GM21381 (cell line): ENCODE results near the gene IQCE.

Source experiments
- ATAC-seq: cut with Tn5 transposase; IDR thresholded peaks from one replicate; pipeline ENCODE4 v1.9.1; 2021; ENCODE audit warnings: mild to moderate bottlenecking, moderate library complexity; ENCODE audit not compliant: unreplicated experiment

The IQCE gene

DNA sequence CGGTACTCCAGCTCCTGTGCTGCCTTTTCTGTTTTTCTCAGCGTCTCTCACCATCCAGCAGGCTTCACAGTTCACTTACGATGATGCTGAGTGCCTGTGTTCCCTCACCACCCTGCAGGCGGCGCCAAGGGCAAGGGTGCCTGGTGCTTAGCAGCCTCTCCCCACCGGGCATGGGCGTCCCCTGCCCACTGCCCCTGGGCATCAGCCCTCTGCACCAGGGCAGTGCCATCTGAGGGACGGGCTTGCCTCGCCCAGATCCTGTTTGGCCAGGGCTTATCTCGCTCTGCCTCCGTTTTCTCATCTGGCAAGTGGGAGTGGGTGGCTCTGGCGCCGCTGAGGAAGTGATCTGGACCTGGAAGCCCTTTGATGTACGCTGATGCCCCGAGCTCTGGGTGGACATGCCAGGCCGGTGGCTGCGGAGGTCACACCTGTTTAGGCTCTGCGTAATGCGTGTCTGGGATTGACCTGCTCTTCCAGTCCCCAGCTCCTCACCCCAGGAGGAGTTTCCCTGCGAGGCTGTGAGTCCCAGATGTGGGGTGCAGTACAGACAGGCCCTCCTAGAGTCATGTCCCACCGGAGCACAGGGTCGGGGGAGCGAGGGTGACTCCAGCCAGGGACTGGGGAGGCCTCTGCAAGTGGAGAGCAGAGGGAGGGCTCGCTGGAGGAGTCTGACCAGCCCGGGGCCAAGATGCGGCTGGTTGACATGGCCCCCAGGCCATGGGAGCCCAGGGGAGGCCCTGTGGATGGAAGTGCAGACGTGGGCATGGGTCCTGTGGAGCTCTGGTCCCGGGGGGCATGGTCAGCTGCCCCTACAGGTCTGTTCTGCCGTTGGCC is 84.8 kb downstream of the IQCE start:
- no peak for ATAC-seq

GRCh38 chr7:2644220-2644561 is 85.4 kb downstream of the IQCE start:
- ATAC-seq, result no peak

- ATAC-seq, result peak; percentile 40
Measured at GRCh38 chr7:2644562-2645273, 85.9 kb downstream of the IQCE start.

DNA sequence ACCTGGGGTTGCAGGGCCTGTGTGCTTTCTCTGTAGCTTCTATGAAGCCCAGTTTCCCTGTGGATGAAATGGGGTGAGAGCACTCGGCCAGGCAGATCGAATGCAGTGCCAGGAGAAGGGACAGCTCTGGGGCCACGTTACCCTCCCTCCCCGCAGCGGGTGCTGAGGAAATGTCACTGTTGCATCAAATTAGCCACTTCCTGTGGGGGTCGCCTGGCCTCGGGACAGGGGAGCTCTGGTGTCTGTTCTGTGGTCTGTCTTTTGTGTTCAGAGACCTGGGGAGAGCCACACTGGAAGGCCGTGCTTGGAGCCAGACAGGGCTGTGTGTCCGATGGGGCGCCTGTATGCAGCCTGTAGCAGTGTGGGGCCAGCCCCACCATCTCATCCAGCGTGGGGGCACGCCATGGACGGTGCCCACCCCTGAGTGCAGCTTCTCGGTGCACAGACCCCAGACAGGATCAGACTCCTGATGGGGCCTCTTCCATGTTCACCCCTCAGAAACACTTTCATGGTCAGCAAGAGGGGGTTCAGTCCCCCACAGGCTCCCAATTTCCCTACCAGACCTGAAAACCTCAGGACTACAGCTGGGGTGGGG is 86.6 kb downstream of the IQCE start:
- peak; percentile 61 for ATAC-seq

DNA sequence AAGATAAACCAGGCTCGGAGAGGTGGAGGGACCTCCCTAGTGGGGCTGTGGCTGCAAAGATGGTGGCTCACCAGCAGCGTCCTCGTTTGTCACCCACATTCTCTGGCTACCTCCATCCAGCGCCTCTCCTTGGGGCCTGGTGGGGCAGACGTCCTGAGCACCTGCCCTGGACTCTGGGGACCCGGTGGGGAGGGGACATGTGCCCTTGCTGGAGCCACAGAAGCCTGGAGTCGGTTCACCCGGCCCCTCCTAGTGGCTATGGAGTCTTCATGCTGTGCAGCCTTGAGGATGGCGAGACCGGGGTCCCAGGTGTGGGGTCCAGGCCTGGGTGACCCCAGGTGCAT is 87.5 kb downstream of the IQCE start:
- ATAC-seq, result no peak

- no peak for ATAC-seq
Measured at GRCh38 chr7:2646680-2647571, 88.1 kb downstream of the IQCE start.

- no peak for ATAC-seq
Measured at GRCh38 chr7:2647594-2648172, 88.9 kb downstream of the IQCE start.

- ATAC-seq, result no peak
Measured at GRCh38 chr7:2649139-2649838, 90.5 kb downstream of the IQCE start.

DNA sequence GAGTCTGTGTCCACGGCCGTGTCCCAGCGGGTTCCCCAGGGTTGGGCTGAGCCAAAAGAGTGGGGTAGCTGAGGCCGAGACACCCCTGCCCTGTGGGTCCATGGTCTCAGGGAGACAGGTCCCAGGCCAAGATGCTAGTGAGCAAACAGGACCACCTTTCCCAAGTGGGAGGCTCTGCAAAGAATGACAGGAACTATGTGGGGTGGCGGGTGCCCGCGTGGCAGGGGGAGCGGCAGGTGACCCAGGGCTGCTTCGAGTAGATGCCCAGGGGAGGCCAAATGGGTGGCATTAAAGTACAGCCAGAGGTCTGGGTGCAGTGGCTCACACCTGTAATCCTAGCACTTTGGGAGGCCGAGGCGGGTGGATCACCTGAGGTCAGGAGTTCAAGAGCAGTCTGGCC is 91.2 kb downstream of the IQCE start:
- no peak for ATAC-seq

DNA sequence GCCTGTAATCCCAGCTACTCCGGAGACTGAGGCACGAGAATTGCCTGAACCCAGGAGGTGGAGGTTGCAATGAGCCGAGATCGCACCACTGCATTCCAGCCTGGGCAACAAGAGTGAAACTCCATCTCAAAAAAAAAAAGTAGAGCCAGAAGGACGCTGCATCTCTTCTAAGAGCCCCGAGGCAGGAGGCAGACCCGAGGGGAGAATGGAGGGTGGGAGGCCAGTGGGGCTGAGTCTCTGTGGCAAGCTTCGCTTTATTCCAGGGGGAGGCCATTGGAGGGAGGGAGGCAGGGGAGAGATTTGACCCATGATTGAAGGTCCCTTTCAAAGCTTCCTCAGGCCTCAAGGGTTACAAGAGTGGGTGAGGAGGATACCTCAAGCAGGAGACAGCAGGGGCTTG is 91.7 kb downstream of the IQCE start:
- no peak for ATAC-seq

GRCh38 chr7:2651336-2651735 is 92.6 kb downstream of the IQCE start:
- no peak for ATAC-seq

- ATAC-seq, result no peak
Measured at GRCh38 chr7:2651847-2652735, 93.3 kb downstream of the IQCE start.

DNA sequence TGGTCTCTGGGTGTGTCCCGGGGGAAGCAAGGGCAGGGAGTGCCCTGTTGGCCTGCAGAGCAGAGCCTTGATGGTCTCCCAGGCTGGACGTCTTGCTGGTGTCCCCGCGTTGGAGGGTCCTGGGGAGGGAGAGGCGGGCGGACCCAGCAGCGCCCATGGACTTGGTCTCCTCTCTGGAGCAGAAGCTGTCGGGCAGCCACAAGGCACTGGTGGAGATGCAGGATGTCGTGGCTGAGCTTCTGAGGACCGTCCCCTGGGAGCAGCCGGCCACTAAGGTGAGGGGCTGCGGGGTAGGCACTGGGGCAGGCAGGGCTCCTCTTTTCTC is 93.9 kb downstream of the IQCE start:
- ATAC-seq, result no peak

DNA sequence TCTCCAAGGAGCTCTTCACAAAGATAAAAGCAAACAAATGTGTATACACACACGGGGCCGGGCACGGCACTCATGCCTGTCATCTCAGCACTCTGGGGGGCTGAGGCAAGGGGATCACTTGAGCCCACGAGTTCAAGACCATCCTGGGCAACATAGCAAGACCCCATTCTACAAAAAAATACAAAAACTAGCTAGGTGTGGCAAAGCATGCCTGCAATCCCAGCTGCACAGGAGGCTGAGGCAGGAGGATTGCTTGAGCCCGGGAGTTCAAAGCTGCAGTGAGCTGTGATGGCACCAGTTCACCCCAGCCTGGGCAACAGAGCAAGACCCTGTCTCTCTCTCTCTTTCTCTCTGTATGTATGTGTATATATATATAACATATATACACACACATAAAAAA is 95.3 kb downstream of the IQCE start:
- no peak for ATAC-seq

- no peak for ATAC-seq
Measured at GRCh38 chr7:2655870-2656614, 97.3 kb downstream of the IQCE start.

GRCh38 chr7:2657208-2657607 is 98.4 kb downstream of the IQCE start:
- no peak for ATAC-seq

DNA sequence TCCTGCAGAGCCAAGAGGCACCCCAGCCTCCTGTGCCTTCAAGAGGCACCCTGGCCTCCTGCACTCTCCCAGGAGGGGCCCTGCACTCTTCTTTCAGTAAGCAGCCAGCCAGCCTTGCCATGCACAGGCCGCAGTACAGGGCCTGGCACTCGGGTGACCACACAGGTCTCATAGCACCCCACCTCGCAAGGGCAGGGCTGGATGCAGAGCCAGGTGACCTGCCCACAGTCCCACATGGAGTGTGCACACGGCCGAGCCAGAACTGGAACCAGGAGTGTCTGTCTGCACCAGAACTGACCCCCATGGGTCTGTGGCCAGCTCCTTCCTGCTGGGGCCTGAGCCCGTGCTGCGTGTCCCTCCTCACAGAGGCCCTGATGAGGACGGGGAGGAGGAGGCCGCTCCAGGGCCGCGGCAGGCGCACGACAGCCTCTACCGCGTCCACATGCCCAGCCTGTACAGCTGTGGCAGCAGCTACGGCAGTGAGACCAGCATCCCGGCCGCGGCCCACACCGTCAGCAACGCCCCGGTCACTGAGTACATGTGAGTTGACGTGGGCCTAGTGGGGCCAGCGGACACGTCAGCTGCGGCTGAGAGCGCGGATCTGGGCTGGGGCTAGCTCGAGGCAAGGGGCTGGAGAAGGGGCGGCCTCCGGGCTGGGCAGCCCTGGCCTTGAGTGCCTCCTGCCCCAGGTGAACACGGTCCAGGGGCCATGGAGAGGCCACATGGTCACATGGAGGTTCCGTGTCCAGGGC is 99.3 kb downstream of the IQCE start:
- ATAC-seq, result no peak

GRCh38 chr7:2658941-2659340 is 100.2 kb downstream of the IQCE start:
- no peak for ATAC-seq
